GM18520 (cell line): Measurements from ENCODE around the gene CCDC196.
"Not testable (repeated sequence)": the region's sequence is repeated elsewhere in the genome, so short reads cannot be mapped to it uniquely, and the experiment has no call there.

Experiments
- ATAC-seq: cut with Tn5 transposase; IDR thresholded peaks from one replicate; pipeline ENCODE4 v1.9.1; 2021; ENCODE audit not compliant: unreplicated experiment

CCDC196 gene

GRCh38 chr14:66495218-66496098, 9.3 kb downstream of the CCDC196 start:
- peak; percentile 90 for ATAC-seq

- ATAC-seq = no peak
Measured at GRCh38 chr14:66496188-66496807, 10.1 kb downstream of the CCDC196 start.

GRCh38 chr14:66496911-66497310, 10.7 kb downstream of the CCDC196 start:
- ATAC-seq = no peak

- no peak for ATAC-seq
Measured at GRCh38 chr14:66498311-66498710, 12.1 kb downstream of the CCDC196 start.

- ATAC-seq = no peak
Measured at GRCh38 chr14:66501592-66501991, 15.4 kb downstream of the CCDC196 start.

- ATAC-seq = not testable (repeated sequence)
Measured at GRCh38 chr14:66502836-66503235, 16.7 kb downstream of the CCDC196 start.

- ATAC-seq = no peak
Measured at GRCh38 chr14:66503532-66503931, 17.4 kb downstream of the CCDC196 start.

- ATAC-seq = peak; percentile 5
Measured at GRCh38 chr14:66507181-66507721, 21.1 kb downstream of the CCDC196 start.

GRCh38 chr14:66507722-66508546, 21.8 kb downstream of the CCDC196 start, which contains the start of gene GPHN:
GPHN (plus strand) TSS chr14:66508147.
- peak; percentile 69 for ATAC-seq

- ATAC-seq = no peak
Measured at GRCh38 chr14:66508547-66508845, 22.3 kb downstream of the CCDC196 start.

- ATAC-seq = peak; percentile 22
Measured at GRCh38 chr14:66508846-66509621, 22.9 kb downstream of the CCDC196 start.

- no peak for ATAC-seq
Measured at GRCh38 chr14:66509874-66510273, 23.7 kb downstream of the CCDC196 start.

GRCh38 chr14:66511849-66512248, 25.7 kb downstream of the CCDC196 start:
- peak; percentile 22 for ATAC-seq

GRCh38 chr14:66514213-66514612, 28.0 kb downstream of the CCDC196 start:
- no peak for ATAC-seq

GRCh38 chr14:66530526-66530925, 44.4 kb downstream of the CCDC196 start:
- no peak for ATAC-seq

GRCh38 chr14:66539034-66539433, 52.9 kb downstream of the CCDC196 start:
- no peak for ATAC-seq

- ATAC-seq = no peak
Measured at GRCh38 chr14:66540038-66540437, 53.9 kb downstream of the CCDC196 start.

- no peak for ATAC-seq
Measured at GRCh38 chr14:66541627-66542026, 55.5 kb downstream of the CCDC196 start.

GRCh38 chr14:66543996-66544395, 57.8 kb downstream of the CCDC196 start:
- ATAC-seq = no peak

GRCh38 chr14:66545191-66545590, 59.0 kb downstream of the CCDC196 start:
- ATAC-seq = not testable (repeated sequence)
